Activated CD8-positive, alpha-beta memory T cell treated with anti-CD3 and anti-CD28 coated beads for 48 hours (primary cell): ENCODE measurements around the gene MIER2.

Experiments
- DNase-seq, 3 experiments: peaks; one replicate each; pipeline ENCODE4 v3.0.0-alpha.2; 2020; ENCODE audit warnings: low read depth in 2 of 3, low spot score in 2 of 3

The MIER2 gene

DNA sequence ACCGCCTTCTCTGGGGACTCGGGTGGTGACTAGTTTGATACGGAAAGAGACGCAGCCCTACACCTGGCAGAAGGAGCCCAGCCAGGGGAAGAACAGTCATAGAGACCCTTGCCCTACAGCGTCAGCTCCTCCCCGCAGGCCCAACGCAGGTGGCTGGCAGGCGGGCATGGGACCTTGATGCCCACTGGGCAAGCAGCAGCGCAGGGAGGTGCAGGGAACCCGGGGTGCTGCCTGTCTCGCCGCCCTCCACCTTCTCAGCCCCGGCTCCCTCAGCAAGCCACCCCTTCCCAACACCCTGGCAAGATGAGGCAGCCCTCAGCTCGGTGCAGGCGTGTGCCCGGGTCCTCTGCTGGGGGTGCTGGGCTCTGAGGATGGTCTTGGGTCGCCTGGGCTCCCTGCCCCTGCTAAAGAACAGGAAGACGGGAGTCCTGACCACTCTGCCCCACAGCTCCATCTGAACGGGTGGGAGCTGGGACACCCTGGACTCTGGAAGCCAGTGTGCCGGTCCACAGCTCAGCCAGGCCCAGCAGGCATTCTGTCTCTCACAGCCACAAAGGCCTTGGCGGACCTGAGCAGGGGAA is 9.0 kb downstream of the MIER2 start:
- no peak for DNase-seq

DNA sequence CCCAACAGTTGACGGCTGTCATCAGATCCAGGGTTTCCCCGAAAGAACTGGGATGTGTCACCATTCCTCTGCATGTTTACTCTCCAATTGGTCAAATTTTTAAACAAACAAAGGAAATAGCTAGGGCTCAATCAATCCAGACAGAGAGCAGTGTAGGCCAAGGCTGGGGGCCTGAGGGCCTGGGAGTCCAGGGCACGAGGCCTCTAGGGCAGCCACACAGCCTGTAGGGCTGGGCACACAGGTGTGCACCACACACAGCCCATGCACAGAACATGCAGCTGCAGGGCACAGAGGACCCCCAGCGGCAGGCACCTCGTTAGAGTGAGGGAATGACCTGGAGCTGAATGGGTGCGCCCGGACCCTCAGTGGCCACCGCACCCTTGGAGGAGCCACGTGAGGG is 9.5 kb downstream of the MIER2 start:
- no peak for DNase-seq

DNA sequence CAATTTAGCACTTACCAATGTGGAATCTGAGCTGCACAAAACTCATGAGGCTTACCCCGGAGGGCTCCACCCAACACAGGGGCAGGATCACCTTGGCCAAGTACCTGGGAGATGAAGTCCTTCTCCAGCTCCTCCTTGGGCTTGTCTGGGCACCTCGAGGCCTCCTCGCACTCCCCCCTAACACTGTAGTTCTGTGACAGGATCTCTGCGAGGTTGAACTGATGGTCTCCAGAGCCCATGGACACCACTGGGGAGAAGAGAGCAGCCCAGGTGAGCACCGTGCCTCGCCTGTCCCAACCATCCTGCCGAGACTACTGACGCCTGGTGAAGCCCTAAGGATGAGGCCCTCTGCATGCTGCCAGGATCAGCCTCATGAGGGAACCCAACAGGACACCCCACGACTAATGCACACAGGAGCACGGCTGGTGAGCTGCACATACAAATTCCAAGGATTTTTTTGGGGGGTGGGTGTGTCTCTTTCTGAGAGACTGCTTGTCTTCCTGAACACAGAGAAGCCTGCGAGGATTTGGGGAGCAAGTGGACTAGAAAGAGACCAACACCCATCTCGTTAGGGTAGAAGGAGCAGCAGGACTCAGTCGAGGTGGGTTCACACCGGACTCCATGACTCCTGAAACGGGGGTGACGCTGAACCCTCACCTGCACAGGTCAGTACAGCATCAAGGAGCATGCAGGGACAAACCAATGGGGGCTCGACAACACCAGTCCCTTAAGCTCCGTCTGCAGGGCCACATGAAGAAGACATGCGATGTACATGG is 10.1 kb downstream of the MIER2 start:
- DNase-seq = no peak

DNA sequence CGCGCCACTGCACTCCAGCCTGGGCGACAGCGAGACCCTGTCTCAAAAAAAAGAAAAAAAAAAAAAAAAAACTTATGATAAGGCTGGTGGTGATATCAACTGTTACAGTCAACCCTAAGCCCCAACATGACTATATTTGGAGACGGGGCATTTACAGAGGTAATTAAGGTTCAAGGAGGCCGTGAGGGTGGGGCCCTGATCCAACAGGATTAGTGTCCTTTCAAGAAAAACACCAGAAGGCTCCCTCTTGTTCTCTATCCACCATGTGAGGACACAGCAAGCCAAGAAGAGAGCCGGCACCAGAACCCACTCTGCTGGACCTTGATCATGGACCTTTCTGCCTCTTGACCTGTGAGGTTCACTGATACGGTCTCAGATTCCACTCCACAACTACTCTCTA is 14.1 kb downstream of the MIER2 start:
- DNase-seq = no peak

DNA sequence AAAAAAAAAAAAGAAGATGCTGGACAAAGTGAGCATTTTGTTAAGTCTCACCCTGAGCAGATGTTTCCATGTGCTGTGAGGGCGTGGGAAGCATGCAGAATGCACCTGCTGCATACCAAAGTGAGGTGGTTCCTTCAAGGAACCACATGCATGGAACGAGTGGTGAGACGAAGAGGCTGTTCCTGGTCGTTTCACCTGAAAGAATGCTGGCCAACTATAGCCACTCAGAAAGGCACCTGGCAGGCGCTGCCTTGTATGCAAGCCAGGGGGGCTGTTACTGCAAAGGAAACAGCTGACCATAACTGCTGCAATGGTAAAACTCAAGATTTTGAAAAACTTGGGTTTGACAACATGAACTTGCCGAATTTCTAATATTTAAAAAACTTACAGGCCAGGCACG is 14.7 kb downstream of the MIER2 start:
- DNase-seq = no peak

DNA sequence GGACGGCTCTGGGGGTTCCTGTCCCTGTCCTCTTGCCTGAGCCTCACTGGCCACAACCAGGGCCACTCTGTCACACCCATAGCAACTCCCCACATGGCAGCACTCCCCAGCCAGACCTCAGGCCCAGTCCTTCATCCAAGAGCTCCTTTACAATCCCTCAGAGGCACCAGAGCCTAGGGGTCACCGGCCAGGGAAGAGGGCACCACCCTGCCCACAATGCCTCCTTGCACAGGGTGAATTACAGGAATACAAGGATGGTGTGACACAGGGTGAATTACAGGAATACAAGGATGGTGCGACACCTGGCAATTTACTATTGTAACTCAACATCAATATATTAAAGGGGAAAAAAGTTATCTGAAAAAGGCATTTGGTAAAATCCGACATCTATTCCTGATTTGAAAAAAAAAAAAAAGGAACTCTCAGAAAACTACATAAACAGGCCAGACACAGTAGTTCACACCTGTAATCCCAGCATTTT is 16.5 kb downstream of the MIER2 start:
- DNase-seq = no peak

DNA sequence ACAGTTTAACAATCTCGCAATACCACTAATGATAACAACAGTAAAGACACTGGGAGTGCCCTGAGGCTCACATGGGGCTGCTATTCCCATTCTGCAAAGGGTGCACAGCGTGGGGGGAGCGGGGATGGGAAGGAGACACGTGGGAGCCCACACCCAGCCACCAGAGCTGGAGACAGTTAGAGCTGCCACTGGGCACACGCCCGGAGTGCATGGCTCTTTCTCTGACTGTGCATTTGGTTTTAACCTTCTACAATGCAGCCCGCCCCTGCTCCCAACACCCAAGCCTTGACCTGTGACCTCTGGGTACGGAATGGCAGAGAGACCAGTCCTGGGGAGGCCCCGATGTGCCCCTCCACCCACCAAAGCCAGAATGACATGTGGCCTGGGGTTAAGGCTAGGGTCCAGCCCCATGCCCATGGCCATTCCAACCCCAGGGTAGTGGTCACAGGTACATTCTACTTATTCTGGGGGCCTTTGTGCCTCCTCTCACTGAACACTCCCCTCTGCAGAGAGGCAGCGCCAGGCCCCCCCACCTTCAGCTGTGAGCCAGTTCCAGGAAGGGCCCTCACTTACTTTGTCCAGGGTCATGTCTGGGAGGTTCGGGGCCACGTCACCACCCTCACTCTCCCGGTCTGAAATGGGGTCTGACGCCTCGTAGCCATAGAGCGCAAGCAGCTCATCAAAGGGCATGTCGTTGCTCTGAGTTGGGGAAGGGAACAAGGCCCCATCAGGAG is 17.1 kb downstream of the MIER2 start:
- no peak for DNase-seq

DNA sequence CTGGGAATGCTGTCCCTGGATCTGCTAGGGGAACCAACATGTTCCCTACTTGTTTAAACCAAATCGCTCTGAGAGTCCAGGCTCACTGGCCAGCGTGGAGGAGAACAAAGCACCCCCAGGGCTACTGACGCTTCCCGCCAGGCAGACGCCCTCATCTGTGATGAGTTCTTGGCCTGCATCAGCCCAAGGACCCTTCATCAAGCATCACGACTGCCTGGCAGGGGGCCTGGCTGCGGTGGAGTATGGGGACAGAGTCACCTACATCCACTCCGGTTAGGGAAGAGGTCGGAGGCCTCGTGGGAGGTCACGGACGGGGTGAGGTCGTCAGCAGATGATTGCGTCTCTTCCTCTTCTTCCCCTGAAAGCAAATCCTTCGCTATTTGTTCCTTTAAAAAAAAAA is 17.7 kb downstream of the MIER2 start:
- DNase-seq = no peak

DNA sequence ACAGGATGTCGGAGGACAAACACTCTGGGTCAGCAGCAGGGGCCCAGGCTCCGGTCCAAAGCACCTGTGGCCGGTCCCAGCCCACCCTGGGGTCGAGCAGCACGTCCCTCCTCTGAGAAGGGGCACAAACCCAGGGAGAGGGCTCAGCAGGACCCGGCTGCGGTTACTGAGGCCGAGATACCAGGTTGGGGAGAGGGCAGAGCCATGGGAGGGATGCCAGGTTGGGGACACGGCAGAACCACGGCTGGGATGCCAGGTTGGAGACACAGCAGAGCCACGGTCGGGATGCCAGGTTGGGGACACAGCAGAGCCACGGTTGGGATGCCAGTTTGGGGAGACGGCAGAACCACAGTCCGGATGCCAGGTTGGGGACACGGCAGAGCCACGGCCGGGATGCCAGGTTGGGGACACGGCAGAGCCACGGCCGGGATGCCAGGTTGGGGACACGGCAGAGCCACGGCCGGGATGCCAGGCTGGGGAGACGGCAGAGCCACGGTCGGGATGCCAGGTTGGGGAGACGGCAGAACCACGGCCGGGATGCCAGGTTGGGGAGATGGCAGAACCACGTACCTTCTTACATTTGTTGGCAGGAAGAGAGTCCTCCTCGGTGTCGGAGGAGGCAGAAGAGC is 18.5 kb downstream of the MIER2 start:
- DNase-seq = no peak

DNA sequence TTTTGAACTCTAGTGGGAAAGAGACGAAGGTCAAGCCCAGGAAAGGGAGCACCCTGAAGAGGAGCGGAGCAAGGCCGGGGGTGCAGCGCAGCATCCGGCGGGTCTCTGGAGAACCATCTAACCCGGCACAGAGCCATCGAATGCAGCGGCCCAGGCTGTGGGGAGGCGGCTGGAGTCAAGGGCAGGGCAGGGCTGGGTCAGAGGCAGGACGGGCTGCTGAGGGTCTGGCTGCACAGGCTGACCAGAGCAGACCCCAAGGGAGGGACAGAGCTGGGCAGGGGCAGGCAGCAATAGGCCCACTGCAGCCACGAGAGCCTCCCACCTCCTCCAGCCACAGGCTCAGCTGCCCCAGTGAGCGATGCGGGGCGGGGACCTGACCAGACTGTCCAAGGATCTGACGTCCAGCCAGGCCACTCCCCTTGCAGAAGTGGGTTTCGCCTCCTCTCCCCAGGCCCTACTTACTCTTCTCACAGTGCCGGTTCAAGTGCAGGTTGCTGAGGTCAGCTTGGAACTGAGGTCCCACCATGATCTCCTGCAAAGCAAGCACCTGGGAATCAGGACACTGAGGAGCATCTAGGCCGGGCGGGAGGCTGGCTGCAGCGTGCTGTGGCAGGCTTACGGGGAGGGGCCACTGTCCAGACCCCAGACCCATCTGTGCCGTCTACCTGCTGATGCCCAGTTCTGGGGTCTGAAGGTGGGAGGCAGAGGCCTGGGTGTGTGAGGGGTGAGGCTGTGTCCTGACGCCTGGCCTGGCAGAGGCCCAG is 19.2 kb downstream of the MIER2 start:
- DNase-seq = no peak

DNA sequence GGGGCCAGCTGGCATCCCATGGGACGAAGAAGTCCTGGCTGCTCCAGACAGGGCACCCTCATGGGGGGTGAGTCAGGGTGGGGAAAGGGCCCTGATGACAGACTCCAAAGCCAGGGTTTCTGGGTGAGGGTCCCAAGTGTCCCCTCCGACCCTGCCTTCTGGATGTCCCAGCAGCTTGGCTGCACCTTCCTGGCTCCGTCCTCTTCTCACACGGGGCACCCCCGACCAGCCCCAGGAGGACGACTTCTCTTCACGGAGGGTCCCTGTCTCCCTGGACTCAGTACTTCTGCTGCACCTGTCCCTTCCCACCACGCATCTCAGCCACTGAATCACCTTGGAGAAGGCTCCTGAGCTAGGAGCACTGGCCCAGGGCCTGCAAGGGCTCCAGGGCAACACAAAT is 19.9 kb downstream of the MIER2 start:
- no peak for DNase-seq

DNA sequence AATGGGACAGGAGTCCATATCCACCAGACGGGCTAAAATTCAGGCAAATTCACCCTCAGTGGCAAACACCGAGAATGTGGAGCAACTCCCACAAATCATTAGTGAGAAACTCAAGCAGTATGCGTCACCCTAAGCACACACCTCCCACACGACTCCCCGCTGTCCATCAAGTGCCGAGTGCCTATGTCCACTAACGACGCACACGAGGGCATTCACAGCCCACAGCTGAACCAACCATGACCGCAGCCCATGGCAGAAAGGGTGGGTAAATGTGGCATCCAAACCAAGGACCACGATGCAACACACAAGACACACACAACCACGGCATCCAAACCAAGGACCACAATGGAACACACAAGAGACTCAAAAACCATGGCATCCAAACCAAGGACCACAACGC is 22.0 kb downstream of the MIER2 start:
- DNase-seq = no peak

DNA sequence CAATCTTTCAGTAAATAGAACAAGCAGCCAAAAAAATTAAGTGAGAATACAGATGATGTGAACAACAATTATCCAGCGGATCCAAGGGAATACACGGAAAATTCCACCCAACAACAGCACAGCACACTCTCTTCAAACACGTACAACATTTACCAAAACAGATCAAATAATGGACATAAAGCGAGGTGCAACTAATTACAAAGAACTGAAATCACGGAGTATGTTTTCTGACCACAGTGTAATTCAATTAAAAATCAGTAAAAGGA is 26.2 kb downstream of the MIER2 start:
- DNase-seq = no peak

DNA sequence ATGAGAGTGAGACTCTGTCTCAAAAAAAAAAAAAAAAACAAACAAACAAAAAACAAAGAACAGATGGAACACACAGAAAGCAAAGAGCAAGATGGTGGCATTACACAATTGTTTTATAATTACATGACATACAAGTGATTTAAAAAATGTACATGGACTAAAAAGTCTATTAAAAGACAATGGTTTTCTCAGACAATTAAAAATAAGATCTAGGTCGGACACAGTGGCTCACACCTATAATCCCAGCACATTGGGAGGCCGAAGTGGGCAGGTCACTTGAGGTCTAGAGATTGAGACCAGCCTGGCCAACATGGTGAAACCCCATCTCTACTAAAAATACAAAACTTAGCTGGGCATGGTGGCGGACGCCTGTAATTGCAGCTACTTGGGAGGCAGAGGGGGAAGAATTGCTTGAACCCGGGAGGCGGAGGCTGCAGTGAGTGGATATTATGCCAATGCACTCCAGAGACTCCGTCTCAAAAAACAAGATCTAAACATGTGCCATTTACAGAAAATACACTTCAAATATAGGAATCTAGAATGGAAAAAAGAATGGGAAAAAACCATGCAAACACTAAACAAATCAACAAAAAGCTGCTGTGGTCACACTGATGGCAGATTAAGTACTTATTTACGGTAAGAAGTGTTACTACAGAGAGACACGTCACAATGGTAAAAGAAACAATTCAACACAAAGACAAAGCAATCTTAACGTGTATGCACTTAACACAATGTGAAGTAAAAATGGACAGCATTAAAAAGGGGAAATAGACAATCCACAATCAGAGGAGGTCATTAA is 26.7 kb downstream of the MIER2 start:
- DNase-seq = no peak

DNA sequence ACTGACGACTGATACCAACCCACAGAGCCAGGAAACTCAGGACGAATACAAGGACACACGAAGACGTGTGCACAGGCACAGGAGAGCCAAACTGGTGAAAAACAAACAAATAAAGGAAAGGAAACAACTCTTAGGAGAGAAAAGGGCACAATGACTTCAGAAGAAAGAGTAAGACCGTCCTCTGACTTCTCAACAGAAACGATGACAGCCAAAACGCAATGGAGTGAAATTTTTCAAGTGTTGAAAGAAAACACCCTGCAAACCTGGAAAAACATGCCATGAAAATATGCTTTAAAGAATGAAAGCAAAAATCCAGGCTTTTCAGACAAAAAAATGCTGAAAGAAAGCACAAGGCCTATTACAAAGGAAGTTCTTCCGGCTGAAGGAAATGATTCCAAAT is 28.8 kb downstream of the MIER2 start:
- no peak for DNase-seq

DNA sequence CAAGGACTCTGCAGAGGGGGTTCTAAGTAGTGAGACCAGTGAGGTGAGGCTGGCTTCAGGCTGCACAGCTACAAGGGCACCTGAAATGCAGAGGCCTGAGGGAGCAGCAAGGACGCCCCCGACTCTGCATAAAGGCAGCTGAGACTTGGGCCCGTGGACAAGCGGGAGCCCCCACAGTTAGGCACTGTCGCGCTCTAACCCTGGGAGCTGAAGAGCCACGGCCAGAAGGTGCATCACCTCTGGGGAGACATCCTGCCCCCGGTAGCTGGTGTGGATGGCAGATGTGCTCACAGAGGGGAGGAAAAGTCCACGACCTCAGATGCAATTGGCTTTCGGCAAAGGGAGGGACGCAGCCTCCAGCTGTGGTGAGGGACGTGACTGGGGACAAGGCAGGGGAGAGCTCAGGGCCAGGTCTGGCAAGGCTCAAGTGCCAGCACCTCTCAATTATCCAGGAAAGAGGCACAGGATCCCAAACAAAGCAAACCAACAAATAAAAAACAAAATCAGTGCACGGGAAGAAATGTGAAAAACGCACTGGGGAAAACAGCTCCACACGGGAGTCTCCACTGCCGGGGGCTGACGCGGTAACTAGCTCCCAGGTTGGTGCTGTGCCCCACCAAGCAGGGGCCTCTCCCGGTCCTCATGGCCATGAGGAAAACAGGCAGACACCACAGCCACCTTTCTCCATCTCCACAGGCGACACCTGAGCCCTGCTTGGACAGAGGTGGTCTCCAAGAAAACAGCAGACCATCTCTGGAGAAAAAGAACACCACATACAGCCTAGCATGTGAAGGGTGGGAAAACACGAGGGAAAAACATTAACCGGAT is 30.4 kb downstream of the MIER2 start:
- no peak for DNase-seq

DNA sequence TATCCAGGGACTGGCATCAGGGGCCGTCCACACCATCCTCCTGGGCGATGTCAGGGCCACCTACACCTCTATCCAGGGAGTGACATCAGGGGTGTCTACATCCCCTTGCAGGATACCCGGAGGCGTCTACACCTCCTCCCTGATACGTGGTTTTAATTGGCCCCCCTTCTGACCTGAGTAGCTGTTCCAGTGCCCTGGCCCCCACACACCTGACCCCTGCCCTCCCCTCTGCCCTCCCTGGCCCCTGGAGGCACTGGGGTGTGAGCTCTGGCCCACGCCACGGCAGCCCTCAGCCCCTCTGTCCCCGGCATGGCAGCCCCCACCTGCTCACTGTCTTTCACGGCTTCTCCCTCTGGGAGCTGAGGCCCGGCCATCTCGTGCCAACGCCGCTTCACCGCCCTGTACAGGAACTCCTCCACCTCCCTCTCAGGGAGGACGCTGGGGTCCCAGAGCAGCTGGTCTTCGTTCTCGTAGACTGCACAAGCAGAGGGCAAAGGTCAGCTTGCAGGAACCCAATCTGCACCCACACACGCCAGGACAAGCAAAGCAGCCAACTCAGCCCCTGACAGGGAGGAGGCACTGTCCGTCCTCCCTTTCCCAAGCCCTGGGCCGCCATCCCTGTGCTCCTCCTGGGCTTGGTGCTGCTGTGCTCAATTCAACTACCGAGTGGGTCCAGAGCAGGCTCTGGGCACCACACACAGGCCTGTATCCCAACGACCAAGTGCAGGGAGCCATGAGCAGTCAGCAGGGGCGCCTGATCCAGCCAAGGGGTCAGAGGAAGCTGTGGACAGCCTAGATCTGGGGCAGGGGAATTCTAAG is 31.2 kb downstream of the MIER2 start:
- DNase-seq = no peak

DNA sequence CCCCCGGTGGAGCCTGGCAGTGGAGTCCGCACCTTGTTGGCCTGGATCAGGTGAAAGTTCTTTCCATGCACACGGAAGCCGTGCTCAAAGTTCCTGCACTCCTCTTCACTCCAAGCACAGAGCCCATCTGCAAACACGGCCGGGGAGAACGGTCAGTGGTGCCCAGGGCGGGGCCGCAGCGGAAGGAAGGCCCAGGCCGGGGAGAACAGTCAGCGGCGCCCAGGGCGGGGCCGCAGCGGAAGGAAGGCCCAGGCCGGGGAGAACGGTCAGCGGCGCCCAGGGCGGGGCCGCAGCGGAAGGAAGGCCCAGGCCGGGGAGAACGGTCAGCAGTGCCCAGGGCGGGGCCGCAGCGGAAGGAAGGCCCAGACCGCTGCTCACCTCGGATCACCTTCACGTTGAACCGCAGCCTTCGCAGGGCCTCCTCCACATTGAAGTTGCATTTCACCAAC is 32.8 kb downstream of the MIER2 start:
- DNase-seq = no peak
